A673 (cell line): ENCODE data around the gene HOXA13. TPM values are rescaled to one million over a fixed set of nuclear protein-coding genes. Genes with fewer than 3 reads are reported as not detected.

Experiments
- BruUV-seq: library from RNA; stranded (reverse); fragments of 400-500 nt; replicated peaks from 2 replicates; lab custom pipeline; 2021; lab: Mats Ljungman, UMichigan
- CTCF ChIA-PET: fragments of 300-600 bp; sonication (Branson Sonifier 250); formaldehyde crosslinking; loops from one replicate; lab custom pipeline; 2022; ENCODE audit warnings: antibody characterized with exemption; lab: Charles Lee
- POLR2A ChIA-PET: fragments of 300-600 bp; sonication (Branson Sonifier 250); formaldehyde crosslinking; loops from one replicate; lab custom pipeline; 2022; ENCODE audit warnings: antibody characterized with exemption; ENCODE audit not compliant: low non-redundant PET; lab: Charles Lee
- DNase-seq: peaks from one replicate; pipeline ENCODE4 v3.0.0-alpha.2; 2015; ENCODE audit warnings: low spot score
- H3K27ac ChIP-seq: fragments of 200-600 bp; sonication (generic); 2 replicates; pipeline ENCODE4 v1.5.1; 2016; ENCODE audit warnings: mixed run types, low read depth, mild to moderate bottlenecking, mixed read lengths, antibody characterized with exemption, low read length; ENCODE audit not compliant: poor library complexity, severe bottlenecking
- H3K27me3 ChIP-seq: fragments of 200-600 bp; sonication (generic); replicated peaks from 2 replicates; pipeline ENCODE4 v1.6.1; 2017; ENCODE audit warnings: mixed run types, low read depth, mild to moderate bottlenecking, mixed read lengths, antibody characterized with exemption, low read length; ENCODE audit not compliant: insufficient read depth, poor library complexity
- H3K36me3 ChIP-seq: fragments of 200-600 bp; sonication (generic); 2 replicates; pipeline ENCODE4 v1.6.1; 2016; ENCODE audit warnings: mixed run types, mild to moderate bottlenecking, mixed read lengths, antibody characterized with exemption, low read length; ENCODE audit not compliant: insufficient read depth, poor library complexity, severe bottlenecking
- H3K4me1 ChIP-seq: fragments of 200-600 bp; sonication (generic); 2 replicates; pipeline ENCODE4 v1.6.1; 2017; ENCODE audit warnings: mixed run types, mild to moderate bottlenecking, mixed read lengths, antibody characterized with exemption, low read length; ENCODE audit not compliant: insufficient read depth, poor library complexity, severe bottlenecking
- H3K4me3 ChIP-seq: fragments of 200-600 bp; sonication (generic); 2 replicates; pipeline ENCODE4 v1.5.1; 2016; ENCODE audit warnings: low read depth, mixed run types, mild to moderate bottlenecking, mixed read lengths, low read length; ENCODE audit not compliant: poor library complexity, severe bottlenecking
- H3K9me3 ChIP-seq: fragments of 200-600 bp; sonication (generic); 2 replicates; pipeline ENCODE4 v1.6.1; 2016; ENCODE audit warnings: mixed run types, low read depth, mild to moderate bottlenecking, mixed read lengths, antibody characterized with exemption, low read length; ENCODE audit not compliant: poor library complexity, severe bottlenecking
- EZH2 ChIP-seq: fragments of 200-600 bp; sonication (generic); IDR thresholded peaks from 2 replicates; pipeline ENCODE4 v1.6.1; 2017; ENCODE audit warnings: borderline replicate concordance, low read depth, mild to moderate bottlenecking, mixed read lengths, antibody characterized with exemption, low read length; ENCODE audit not compliant: poor library complexity, severe bottlenecking
- intact Hi-C: fragments of 100-400 bp; cut with micrococcal nuclease; formaldehyde crosslinking; loops from one replicate; pipeline ENCODE4 v1.10.0; 2022; ENCODE audit not compliant: unreplicated experiment
- total RNA-seq: library from RNA; stranded (reverse); gene quantifications from 2 replicates; pipeline ENCODE4 v1.2.3, GENCODE V29; 2021
- TF ChIP-seq, protein P1 (sequence below): fragments of 300-800, 200-600 bp; sonication (generic); conservative IDR thresholded peaks from 2 replicates; pipeline ENCODE4 v1.5.1; 2017; ENCODE audit warnings: low read depth, mild to moderate bottlenecking, antibody characterized with exemption, low read length, moderate library complexity, mixed read lengths

The HOXA13 gene
- total RNA-seq, 1 experiment from 2014 or later = not detected

- BruUV-seq = no TSS peak
- Histone ChIP-seq H3K36me3 (no peaks in the 10 kb centered on the region), H3K4me3 (no peak within 1 kb of the TSS), H3K27me3 (peaks cover 100% of the 10 kb centered on the region), H3K4me1 (no peaks in the 10 kb centered on the region), H3K9me3 (no peaks in the 10 kb centered on the region), H3K27ac (no peak within 1 kb of the TSS)
- DNase-seq = no peak
- TF ChIP-seq, protein P1, sequence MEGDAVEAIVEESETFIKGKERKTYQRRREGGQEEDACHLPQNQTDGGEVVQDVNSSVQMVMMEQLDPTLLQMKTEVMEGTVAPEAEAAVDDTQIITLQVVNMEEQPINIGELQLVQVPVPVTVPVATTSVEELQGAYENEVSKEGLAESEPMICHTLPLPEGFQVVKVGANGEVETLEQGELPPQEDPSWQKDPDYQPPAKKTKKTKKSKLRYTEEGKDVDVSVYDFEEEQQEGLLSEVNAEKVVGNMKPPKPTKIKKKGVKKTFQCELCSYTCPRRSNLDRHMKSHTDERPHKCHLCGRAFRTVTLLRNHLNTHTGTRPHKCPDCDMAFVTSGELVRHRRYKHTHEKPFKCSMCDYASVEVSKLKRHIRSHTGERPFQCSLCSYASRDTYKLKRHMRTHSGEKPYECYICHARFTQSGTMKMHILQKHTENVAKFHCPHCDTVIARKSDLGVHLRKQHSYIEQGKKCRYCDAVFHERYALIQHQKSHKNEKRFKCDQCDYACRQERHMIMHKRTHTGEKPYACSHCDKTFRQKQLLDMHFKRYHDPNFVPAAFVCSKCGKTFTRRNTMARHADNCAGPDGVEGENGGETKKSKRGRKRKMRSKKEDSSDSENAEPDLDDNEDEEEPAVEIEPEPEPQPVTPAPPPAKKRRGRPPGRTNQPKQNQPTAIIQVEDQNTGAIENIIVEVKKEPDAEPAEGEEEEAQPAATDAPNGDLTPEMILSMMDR = no peak
- peak; percentile 94 for TF ChIP-seq EZH2
- intact Hi-C loops = no loop called here
- POLR2A ChIA-PET = no interaction called here
- CTCF ChIA-PET = no interaction called here
These were observed 42.9 kb upstream of the HOXA13 start, which contains the start of gene EVX1 for GRCh38 chr7:27242555-27243339. Gene EVX1, plus strand, starts transcription at chr7:27242802. Its CDS starts 229 bp downstream, at chr7:27243031.

DNA sequence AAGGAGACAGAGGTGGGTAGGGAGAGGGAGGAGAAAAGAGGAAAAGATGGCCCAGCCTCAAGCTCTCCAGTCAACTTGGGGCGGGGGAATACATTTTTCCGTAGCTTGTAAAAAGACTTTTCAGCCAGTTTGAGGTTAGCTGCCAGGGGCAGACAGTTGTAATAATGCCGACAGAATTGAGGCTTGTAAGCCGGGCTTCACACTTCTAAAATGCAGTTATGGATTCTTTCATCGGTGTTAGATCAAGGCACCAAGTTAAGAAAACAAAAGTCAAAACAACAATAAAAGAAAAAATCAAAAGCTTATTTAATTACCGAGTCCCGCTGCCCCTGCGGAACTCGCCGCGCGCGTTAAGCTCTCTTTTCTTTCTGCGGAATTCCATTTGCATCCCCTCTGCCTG is 42.3 kb upstream of the HOXA13 start:
- H3K9me3 ChIP-seq = no peaks in the 10 kb centered on the region
- peaks cover 100% of the 10 kb centered on the region for H3K27me3 ChIP-seq
- no peak for DNase-seq
- H3K36me3 ChIP-seq = no peaks in the 10 kb centered on the region
- TF ChIP-seq EZH2 = no peak
- TF ChIP-seq, protein P1 = no peak
- ChIA-PET POLR2A (no interaction called here), CTCF (no interaction called here)
- no peaks in the 10 kb centered on the region for H3K4me1 ChIP-seq
- intact Hi-C loops = no loop called here
- H3K27ac ChIP-seq = no peak overlapping the region
- H3K4me3 ChIP-seq = no peak overlapping the region
- no TSS peak for BruUV-seq

GRCh38 chr7:27241189-27242056 is 41.5 kb upstream of the HOXA13 start:
- no peaks in the 10 kb centered on the region for H3K9me3 ChIP-seq
- H3K27me3 ChIP-seq = peaks cover 100% of the 10 kb centered on the region
- ChIA-PET CTCF (no interaction called here), POLR2A (no interaction called here)
- no peaks in the 10 kb centered on the region for H3K4me1 ChIP-seq
- intact Hi-C loops = no loop called here
- TF ChIP-seq, protein P1 = no peak
- TF ChIP-seq EZH2 = no peak
- no peak for DNase-seq
- H3K4me3 ChIP-seq = no peak overlapping the region
- no TSS peak for BruUV-seq
- H3K36me3 ChIP-seq = no peaks in the 10 kb centered on the region
- H3K27ac ChIP-seq = no peak overlapping the region
